Endometrium (tissue), 2 donors: ENCODE results near the gene CAMK2B.
"Not testable (repeated sequence)": the region's sequence is repeated elsewhere in the genome, so short reads cannot be mapped to it uniquely, and the experiment has no call there.

ENCODE experiments used
- FAIRE-seq: peaks from 2 replicates; lab custom pipeline; 2012; peaks lifted over from hg19 to GRCh38; lab: Jason Lieb, UNC
- donor health status: control.
- donor health status: control.

CAMK2B gene

DNA sequence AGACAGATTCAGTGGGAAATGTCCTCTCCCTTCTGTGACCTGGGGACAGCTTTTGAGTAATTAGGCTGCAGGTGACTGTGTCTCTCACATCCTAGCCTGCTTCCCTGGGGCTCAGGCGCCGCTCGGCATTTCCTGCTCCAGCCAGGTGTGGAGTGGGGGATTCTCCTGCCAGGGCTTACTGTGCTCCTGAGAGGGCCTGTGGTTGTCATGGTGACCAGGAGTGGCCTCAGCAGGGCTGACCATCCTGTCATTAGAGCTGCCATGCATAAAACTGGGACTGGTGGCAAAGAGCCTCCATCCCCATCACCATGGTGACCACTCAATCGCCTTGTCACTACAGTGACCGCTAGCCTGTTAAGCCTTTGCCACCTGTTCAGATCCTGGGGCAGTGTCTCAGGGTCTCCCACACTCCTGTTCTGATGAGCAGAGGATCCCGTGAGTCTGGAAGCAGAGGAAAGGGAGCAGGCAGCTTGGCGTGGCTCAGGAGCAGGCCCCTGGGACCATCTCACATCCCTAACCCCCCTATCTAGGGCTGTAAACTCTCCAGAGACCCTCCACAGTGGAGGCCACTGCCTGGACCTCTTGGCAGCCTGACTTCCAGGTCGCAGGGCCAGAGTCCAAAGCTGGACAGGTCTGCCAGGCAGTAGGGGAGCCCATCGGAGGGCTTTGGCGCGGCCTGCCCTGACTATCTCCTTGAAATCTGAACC is 136.0 kb downstream of the CAMK2B start, which contains the start of gene GCK:
TSS of gene GCK (minus strand) at position 154 of the 707 bp plus-strand sequence. CDS start 486 bp downstream, outside the sequence.
- FAIRE-seq = no peak

DNA sequence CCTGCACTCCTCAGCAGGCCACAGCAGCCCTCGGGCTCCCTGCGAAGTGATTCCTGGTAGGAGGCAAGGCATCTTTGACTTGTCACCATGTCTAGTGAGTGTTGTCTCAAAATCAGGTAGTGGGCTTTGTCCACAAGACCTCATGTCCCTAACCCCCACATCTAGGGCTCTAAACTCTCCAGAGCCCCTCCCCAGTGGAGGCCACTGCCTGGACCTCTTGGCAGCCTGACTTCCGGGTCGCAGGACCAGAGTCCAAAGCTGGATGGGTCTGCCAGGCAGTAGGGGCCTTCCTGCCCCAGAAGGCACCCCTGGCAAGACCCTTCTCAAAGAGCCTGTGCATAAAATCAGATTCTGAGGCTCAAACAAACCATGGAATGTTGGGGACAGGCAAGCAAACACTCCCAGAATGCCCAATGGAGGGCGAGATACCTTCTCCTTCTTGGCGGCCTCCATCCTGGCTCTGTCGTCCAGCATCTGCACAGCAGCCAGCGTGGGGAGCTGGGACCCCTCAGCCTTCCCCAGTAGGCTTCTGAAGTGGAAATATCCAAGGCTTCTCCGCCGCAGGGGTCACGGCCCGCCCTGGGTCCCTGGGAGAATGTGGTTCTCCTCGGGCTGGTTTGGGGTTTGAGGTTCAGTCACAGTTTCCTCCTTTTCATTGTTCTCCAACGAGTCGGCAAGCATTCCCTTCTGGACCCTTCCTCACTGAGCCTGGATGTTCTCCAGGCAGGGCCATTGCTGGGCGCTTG is 136.7 kb downstream of the CAMK2B start:
- FAIRE-seq = no peak

DNA sequence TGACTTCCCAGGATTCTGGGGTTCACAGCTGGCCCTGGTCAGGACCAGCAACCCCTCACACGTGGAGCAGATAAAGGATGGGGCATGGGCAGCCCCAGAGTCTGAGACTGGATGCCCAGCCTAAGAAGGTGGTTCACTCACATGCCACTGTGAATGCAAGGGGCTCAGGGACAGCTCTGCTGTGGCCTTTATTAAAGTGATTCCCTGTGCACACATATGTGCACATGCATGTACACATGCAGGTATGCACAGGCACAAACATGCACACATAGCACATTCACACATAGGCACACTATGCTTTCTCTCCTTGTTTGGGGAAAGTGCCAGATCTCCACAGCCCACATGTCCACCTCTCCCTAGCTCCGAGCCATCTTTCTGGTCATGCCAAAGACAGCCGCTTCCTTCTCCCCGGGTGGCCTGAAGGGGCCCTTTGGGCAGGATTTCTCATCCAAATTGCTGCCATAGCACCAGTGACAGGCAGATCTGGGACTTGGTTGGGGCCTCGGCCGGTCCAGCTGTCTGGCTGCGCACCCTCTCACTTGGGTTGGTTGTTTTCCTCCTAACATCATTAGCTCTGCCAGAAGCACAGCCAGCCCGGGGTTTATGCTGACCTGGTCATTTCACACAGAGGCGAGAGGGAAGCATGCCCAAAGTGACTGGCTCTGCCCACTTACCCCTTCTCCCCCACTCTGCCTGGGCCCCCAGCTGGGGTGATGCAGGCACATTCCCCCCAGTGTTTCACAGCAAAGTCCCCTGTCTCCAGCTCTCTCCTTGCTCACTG is 137.6 kb downstream of the CAMK2B start:
- FAIRE-seq = no peak

DNA sequence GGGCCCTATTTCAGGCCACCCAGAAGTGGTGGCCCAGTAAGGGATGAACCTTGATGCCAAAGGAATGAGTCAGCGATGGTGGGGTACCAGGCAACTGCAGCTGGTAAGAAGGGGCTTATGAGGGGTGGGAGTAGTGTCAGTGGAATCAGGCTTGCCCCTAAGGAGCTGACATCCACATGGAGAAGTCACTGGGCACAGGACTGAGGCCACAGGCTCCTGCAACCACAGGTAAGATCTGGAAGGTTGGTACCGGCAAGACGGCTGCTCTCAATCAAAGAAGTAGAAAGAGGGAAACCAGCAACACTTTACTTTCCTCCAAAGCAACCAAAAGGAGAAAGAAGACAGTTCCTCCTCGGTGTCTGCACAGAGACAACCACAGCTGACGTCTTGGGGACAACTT is 138.7 kb downstream of the CAMK2B start:
- no peak for FAIRE-seq

DNA sequence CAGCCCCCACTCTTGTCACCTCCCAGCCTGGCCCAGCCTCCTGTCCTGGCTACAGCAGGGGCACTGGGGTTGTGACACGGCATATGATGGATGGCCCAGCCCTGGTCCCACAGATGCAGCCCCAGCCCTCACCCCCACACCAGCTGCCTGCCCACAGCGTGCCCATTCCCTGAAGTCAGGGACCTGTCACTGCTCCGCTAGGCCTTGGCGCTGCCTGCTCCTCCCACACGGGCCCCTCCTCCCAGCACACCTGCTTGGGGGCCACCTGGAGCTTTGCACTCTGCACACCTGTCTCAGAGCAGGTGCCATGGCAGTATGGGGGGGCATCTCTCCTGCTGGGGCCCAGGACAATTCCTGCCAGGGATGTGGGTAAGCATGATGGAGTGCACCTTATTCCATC is 139.7 kb downstream of the CAMK2B start:
- FAIRE-seq = no peak

DNA sequence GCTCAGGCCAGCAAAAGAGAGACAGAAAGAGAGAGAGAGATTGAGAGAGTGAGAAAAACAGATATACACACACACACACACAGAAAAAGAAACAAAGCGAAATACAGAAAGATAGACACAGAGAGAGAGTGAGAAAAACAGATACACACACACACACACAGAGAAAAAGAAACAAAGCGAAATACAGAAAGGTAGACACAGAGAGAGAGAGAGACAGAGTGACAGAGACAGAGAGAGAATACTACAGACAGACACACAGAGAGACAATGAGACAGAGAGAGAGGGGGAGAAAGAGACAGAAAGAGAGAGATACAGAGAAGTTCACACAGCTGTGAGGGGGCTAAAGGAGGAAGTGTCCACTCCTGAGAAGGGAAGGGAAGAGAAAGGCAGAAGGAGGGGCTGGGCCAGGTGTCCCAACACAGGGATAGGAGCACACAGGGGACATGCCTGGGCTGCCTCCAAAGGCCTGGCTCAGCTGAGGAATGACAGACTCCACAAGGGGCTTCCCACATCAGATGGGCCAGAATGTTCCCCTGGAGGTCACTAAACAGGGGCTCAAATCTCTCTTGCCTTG is 140.4 kb downstream of the CAMK2B start:
- no peak for FAIRE-seq

DNA sequence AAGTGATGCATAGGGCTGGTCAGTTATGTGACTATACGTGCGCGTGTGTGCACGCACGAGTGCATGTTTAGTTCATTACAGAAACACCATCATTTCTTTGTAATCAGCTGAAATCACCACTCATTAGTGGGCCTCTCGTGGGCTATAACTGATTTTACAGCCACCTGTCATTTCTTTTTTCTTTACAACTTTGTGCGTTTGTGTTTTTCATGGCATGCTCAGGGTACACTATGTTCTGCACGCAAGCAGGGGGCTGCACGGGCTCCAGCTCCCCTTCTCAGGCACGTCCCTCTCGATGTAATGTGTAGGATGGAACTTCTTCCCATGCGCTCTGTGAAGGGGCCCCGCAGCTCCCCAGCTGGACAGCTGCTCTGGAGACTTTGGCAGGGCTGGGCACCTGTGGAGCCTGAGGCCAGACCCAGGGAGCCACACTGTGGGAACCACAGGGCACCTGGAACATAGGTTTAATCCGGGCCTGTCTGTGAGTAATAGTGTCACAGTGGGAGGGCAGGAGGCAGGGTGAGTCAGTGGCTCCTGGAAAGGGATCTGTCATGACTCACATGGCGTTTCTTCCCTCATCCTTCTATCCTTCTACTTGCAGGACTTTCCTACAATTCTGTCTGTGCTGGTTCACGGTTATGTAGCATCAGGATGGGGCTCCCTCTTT is 141.1 kb downstream of the CAMK2B start:
- FAIRE-seq = no peak

DNA sequence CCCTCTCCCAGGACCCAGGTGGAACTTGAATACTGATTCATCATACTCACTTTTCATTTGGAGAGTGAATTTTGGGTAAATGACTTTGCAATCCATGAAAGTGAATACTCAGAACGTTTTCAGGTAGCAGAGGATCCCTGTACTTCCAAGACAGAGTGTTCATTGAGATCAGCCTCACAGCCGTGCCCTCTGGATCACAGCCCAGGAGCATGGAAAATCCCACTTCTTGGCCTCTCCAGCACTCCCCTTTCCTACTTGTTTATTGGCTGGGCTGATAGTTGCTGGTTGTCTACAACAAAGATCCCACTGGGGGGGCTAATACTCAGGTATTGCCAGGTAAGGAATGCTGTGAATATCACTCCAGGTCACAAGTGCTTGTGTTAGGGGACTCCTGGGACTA is 142.0 kb downstream of the CAMK2B start:
- FAIRE-seq = no peak

DNA sequence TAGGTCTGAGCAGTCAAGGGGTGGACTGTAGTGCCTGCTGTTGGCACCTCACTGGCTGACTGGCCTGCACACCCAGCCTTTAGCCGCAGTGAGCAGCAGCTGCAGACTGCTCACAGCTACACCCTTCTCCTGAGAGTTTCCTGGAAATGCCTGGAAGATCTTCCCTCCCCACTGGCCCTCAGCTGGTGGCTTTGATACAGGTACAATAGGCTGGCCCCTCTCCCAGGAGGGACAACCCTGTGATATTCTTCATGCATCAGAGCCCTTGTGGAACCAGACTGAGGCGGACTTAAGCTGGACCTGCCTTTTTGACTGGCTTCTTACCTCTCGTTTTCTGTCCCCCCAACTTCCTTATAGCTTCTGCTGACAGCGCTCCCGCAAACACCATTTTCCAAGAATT is 142.6 kb downstream of the CAMK2B start:
- FAIRE-seq = no peak

DNA sequence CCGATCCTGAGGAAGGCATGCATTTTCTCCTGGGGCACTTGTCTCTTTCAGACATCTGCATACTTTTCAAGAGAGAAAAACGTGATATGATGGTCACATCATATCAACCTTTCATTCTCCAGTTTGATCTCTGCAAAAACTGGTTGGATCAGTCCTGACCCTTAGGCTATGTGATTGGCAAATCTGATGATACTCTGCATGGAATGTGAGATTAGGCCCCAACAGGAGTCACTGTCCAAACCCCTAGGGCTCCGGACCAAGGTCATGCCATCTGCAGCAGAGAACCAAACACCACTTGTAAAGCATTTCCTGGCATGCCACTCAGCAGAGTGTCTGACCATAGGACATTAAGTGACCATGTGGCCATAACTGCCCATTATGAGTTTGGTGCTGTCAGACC is 144.8 kb downstream of the CAMK2B start:
- no peak for FAIRE-seq

DNA sequence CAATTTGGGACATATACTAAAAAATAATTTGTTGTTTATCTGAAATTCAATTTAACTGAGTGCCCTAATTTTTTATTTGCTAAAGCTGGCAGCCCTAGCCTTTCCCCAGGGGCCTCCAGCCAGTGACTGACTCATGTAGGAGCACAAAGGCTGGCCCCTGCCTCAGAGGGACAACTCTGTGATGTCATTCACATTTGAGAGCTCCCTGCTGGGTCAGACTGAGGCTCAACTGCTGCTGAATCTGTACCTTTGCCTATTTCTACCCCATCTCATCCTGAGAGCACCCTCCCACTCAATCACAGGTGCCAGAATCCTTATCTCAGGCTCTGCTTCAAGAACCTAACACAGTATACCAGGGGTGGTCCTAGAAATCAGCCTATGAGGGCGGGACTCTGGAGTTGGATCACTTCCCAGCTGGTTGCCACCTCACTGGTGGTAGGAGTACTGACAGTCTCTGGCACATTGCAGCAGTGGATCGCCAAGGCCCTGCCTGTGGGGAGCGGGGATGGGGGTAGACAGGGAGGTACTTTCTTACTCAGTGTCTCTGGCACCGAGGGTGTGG is 147.7 kb downstream of the CAMK2B start:
- FAIRE-seq = no peak

DNA sequence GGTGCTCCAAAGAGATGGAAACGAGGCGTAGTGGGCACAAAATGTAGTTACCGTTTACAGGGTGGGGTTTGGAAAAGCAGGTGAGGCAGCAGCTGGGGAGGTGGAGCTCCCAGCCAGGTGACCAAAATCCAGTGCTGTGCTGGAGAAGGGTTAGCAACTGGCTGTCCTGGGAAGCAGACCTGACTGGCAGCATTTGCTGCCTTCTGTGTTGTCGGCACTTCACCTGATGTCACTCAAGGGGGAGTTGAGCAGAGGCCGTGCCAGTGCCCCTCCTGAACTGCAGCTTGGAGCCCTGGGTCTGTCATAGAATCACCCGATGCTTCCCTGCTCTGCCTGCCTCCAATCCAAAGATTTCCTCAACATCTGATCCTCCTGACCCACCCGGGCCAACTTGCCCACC is 148.9 kb downstream of the CAMK2B start:
- no peak for FAIRE-seq

DNA sequence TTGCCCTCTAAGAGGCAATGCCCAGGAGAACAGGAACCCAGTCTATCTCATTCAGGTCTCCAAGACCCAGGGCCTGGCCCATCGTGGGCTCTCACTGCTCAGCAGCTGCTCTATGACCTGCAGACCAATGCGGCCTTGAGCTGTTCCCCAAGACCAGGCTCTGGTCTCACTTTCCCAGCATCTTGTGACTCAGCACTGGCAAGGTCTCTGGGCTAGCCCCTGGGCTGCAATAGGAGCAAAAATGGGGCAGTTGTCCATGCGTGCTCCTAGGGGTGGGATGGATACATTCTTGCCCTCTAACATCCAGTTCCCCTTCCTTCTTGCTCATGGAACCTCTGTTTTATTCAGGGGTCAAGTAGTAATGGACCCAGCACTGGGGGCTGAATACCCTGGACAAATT is 149.7 kb downstream of the CAMK2B start:
- no peak for FAIRE-seq

DNA sequence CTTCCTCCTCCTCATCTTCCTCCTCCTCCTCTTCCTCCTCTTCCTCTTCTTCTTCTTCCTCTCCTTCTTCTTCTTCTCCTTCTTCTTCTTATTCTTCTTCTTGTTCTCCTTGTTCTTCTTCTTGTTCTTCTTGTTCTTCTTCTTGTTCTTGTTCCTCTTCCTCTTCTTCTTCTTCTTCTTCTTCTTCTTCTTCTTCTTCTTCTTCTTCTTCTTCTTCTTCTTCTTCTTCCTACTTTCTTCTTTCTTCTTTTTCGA is 150.8 kb downstream of the CAMK2B start:
- FAIRE-seq = not testable (repeated sequence)

DNA sequence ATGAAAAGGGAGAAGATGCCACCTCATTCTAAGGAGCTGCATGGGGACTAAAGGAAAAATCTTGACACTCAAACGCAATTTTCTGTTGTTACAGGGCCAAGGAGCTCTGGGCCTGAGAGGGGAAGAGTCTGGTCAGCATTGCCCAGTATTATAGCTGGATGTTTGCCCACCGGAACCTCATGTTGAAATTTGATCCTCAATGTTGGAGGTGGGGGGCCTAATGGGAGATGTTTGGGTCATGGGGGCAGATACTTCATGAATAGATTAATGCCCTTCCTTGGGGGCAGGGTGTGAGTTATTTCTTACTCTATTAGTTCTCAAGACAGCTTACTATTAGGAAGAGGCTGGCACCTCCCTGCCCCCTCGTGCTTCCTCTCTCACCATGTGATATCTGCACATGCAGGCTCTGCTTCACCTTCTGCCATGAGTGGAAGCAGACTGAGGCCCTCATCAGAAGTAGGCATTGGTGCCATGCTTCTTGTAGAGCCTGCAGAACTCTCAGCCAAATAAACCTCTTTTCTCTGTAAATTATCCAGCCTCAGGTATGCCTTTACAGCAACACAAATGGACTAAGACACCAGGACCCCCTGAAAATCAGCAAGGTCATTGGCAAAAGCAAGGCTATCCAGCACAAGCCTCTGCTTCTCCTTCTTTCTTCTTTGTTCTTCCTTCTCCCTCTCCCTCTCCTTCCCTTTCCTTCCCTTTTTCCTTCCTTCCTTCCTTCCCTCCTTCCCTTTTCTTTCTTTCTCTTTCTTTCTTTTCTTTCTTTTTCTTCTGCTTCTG is 151.3 kb downstream of the CAMK2B start:
- no peak for FAIRE-seq

DNA sequence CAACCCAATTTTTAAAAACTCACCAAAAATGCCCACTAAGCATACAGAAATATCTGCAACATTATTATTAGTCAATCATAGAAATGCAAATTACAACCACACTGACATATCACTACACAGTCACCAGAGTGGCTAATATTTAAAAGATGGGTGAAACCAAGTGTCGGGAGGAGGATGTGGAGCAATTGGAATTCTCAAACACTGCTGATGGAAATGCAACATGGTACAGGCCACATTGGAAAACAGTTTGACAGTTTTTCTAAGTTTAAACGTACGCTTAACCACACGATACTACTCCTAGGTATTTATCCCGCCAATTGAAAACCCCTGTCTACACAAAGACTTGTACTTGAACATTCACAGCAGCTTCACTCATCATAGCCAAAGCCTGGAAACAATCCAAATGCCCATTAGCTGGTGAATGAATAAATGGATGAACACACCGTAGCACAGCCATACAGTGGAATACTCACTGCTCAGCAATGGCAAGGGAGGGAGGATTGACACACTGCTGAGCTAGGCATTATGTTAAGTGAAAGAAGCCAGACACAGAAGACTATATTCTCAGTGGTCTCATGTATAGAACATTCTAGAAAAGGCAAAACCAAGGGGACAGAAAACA is 152.5 kb downstream of the CAMK2B start:
- no peak for FAIRE-seq

DNA sequence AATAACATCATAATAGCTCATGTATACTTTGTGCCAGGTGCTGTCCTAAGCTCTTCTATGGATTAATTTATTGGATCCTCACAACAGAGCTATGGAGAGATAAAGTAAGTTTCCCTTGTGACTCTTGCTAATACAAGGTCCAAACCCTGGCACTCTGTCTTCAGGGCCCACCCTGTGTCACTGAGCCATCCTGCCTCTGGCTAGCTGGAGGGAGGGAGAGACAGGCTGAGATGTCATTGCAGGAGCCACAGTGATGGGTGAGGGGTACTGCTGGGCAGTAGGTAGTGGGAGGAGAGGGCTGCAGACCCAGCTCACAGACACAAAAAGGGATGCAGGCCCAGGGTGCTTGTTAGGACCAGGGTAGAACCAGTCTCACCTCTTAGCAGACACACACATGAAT is 153.0 kb downstream of the CAMK2B start:
- no peak for FAIRE-seq

DNA sequence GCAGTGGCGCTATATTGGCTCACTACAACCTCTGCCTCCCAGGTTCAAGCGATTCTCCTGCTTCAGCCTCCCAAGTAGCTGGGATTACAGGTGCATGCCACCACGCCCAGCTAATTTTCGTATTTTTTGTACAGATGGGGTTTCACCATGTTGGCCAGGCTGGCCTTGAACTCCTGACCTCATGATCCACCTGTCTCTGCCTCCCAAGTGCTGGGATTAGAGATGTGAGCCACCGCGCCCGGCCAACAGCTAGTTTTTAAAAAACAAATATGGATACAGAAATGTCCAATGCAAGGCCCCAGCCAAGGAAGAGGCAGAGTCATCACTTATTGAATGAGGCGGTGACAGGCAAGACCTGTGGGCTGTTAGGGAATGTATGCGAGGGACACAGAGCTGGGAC is 153.5 kb downstream of the CAMK2B start:
- not testable (repeated sequence) for FAIRE-seq

DNA sequence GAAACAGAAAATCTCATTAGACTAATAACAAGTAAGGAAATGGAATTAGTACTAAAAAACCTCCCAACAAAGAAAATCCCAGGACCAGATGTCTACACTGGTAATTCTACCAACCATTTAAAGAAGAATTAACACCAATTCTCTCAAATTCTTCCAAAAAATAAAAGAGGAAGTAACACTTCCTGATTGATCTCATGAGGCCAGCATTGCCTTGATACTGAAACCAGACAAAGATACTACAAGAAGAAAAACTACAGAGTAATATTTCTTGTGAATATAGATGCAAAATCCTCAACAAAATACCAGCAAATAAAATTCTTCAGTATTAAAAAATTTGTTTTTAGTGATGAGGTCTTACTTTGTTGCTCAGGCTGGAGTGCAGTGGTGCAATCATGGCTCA is 157.5 kb downstream of the CAMK2B start:
- no peak for FAIRE-seq
